Activated T-cell treated with anti-CD3 and anti-CD28 coated beads, Interleukin-2, amount 50 U/mL, for 48 hours (primary cell): ENCODE measurements around the gene PDGFD.
"Not testable (repeated sequence)": the region's sequence is repeated elsewhere in the genome, so short reads cannot be mapped to it uniquely, and the experiment has no call there.

ENCODE experiments used
- DNase-seq, 2 experiments: peaks; one replicate each; pipeline ENCODE4 v3.0.0-alpha.2; 2020

Gene PDGFD

DNA sequence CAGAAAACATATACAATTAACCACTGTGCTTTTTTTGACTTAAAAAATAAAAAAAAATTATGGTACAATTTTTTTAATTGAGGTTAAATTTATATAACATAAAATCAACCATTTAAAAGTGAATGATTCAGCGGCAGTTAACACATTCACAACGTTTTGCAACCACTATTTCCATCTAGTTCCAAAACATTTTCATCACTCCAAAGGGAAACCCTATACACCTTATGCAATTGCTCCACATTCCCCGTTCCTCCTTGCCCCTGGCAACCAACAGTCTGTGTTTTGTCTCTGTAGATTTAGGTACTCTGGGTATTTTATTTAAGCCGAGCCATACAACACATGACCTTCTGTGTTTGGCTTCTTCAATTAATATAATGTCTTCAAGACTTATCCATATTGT is 112.2 kb downstream of the PDGFD start:
- DNase-seq = no peak

DNA sequence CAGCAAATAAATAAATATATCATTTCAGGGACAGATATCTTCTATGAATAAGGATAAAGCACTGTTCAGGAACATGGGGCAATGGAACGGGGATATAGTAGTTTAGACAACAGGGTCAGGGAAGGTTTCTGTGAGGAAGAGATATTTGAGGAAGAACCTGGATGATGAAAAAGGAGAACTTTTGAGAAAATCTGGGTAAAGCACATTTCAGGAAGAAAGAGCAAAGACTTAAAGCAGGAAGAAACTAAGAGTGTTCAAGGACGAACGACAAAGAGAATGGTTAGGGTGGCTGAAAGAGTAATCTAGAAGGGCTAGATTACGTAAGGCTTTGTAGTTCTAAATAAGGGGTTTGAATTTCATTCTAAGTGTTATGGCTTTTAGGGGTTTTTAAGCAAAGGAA is 114.8 kb downstream of the PDGFD start:
- no peak for DNase-seq

- DNase-seq = not testable (repeated sequence)
Measured at GRCh38 chr11:104046858-104047257, 117.1 kb downstream of the PDGFD start.

DNA sequence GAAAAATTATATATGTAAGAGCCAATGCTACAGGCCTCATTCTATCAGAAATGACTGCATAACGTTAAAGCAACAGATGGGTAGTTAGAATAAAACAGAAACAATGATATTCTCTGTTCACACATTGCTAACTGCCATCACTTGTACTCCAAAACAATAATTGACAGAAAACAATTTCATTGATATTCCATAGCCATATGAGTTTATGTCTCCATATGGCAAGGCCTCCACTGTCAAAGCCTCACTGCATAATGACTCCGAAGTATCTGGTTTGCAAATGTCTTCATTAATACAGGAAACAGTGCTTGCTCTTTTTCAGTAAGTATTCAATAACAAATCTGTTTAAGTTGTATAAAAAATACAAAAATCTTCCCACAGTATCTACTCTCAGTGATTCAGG is 117.6 kb downstream of the PDGFD start:
- no peak for DNase-seq

GRCh38 chr11:104043678-104044239 is 120.2 kb downstream of the PDGFD start:
- no peak for DNase-seq

- no peak for DNase-seq
Measured at GRCh38 chr11:104043142-104043541, 120.8 kb downstream of the PDGFD start.

DNA sequence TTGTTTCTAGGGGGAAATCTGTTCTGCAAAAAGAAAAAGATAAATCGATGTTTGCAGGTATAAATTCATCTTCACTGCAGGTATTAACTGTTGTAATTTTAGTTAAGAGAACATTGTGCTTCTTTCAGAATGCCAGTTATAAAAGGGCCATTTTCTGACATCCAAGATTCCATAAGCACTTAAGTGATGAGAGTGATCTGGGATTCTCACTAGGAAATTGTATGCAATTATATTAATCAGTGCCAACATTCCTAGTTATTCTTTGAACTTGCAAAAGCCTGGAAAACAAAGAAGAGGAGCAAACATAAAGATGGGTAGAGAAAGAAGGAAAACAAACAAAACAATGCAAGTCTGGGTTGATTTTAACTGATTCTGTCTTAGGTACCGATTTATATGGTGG is 122.2 kb downstream of the PDGFD start:
- no peak for DNase-seq

DNA sequence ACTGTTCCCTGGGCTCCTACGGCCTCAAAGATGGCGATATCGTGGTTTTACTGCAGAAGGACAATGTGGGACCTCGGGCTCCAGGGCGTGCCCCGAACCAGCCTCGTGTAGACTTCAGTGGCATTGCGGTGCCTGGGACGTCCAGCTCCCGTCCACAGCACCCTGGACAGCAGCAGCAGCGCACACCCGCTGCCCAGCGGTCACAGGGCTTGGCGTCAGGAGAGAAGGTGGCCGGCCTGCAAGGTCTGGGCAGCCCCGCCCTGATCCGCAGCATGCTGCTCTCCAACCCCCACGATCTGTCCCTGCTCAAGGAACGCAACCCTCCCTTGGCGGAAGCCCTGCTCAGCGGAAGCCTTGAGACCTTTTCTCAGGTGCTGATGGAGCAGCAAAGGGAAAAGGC is 127.0 kb downstream of the PDGFD start:
- DNase-seq = no peak

DNA sequence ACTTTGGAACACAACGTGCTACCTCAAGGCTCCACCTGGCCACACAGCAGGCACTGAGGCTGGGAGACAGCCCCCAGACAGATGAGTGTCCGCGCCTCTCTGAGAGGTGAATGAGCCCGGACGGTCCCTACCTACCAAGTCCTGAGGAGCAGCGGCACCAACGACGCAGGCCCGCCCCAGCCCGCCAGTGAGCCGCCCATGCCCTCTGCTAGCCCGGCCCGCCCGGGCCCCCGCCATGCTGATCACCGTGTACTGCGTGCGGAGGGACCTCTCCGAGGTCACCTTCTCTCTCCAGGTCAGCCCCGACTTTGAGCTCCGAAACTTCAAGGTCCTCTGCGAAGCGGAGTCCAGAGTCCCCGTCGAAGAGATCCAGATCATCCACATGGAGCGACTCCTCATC is 127.4 kb downstream of the PDGFD start, which contains the start of gene DDI1:
Gene DDI1, plus strand, starts transcription at position 53 of the 400 bp plus-strand sequence. Its CDS starts 183 bp downstream, at position 236.
- DNase-seq = no peak

GRCh38 chr11:104033561-104033960 is 130.4 kb downstream of the PDGFD start:
- no peak for DNase-seq

DNA sequence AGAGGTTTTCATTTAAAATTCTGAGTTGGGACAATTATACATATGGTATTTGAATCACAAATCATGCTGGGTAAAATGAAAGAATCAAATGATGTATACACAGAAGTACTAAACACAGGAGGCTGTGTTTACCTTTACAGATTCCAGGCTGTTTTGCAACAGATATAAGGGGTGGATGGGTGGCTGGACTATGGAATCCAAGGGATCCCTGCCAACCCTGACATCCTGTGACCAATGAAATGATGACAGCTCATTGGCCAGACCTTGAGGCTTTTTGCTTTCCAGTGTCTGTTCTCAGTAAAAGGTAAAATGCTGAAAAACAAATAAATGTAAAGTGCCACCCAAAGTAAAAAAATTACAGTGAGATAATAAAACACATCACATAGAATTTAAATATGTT is 130.8 kb downstream of the PDGFD start:
- DNase-seq = no peak

DNA sequence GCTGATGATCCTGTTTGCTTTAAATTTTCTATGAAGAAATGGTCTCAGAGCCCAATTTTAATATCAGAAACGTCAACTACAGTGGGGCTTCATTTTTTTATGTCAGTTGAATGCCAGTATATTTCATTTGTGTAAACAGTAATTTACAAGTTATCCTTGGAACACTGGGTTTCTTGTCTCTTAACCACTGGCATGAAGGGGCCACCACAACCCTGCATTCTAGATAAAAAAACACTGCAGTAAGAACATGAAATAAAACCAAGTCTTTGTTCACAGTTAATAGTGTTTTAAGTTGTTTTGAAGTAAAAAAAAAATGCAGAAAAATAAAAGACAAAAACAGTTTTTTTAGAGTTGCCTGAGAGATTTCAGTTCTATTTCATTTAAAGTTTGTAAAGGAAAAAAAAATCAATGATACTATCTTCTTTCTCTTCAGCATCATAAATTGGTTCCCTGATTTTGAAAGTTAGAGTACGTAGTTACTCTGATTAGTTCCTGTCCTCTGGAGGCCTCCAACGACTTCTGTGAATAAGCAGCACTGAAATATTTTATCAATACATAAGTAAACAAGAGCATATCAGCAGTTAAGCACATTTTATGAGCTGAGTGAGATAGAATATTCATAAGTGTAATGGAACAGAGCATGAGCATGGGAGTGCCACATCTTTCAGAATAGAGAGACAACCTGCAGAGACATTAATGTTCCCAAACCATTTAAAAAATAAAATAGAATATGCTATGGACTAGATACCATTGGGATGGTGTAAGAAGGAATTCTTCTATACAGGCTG is 135.3 kb downstream of the PDGFD start:
- DNase-seq = no peak

DNA sequence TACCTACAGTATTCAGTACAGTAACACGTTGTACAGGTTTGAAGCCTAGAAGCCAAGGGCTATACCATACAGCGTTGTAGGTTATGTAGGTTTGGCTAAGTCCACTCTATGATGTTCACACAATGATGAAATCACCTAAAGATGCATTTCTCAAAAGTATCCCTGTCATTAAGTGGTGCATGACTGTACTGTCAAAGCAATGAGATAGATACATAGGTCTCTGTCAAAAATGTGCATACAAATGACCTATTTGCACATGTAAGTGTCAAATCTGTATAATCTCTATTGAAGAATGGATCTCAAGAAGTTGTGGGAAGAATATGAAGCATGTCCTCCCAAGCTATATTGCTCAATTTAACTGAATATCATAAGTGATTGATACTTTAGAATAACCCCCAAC is 139.4 kb downstream of the PDGFD start:
- no peak for DNase-seq

- no peak for DNase-seq
Measured at GRCh38 chr11:104015649-104016415, 148.1 kb downstream of the PDGFD start.

- no peak for DNase-seq
Measured at GRCh38 chr11:104011044-104011443, 152.9 kb downstream of the PDGFD start.

GRCh38 chr11:104009744-104010143 is 154.2 kb downstream of the PDGFD start:
- DNase-seq = no peak

GRCh38 chr11:104005234-104005855 is 158.6 kb downstream of the PDGFD start:
- no peak for DNase-seq

DNA sequence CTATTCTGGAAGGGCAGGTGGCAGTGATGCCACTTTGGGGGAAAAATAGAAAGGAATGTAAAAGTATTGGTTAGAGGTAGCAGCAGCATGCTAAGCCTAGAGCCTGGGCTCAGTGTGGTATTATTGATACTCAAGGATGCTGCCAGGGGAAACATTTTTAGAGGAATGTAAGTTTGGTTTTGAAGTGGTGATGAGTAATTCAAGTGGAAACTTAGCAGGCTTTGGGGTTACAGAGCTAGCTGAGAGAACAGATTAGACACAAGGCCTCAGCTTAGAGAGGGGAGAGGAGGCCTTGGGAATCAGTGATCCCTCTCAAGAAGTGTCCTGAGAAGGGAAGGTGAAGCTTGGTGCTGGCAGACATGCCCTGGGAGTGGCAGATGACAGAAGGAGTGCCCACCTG is 160.5 kb downstream of the PDGFD start:
- no peak for DNase-seq

GRCh38 chr11:104001561-104002056 is 162.3 kb downstream of the PDGFD start:
- DNase-seq = no peak

DNA sequence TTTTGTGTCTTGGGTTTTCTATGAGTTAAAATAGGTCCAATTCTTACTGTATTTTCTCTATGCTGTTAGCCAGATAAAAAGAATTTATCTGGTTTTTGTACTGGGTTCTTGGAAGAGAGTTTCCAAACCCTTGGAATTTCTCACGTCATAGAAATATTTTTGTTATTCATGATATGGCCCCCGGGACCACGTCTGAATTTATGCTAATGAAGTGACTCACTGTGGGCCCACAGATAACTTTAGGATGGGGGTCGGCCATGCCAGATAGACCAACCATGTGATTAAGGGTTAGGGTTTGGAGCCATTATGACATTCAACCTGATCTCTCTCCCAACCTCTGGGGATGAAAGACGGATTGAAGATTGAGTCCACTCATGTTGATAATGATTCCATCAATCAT is 163.1 kb downstream of the PDGFD start:
- DNase-seq = no peak

DNA sequence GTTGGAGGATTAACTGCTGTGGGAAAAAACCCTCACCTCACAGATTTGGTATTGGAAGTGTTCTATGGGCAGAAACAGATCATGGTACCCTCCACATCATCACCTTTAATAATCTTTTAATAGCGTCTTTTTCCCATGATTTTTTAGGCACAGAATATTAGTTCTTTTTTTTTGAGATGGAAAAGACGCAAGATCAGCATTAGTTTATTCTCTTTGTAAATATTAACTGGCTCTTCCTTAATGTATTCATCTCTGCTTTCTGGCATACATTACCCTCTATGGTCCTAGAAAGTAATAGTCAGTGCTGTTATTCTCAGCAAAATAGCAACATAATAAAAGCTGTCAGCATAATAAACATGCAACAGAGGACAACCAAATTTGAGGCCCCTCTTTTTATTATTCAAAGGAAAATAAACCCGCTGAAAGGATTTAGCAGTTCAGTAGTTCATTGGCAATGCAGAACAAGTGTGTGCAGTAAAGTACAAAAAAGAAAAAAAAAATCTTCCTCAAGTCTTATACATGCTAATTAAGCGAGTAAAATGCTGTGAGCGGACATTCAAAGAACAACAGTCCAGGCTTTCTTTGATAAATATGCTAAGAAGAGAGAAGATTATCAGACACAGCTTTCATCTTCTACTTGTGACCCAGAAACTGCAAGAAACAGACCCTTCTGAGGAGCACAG is 165.0 kb downstream of the PDGFD start:
- no peak for DNase-seq

- DNase-seq = no peak
Measured at GRCh38 chr11:103997082-103997481, 166.9 kb downstream of the PDGFD start.

DNA sequence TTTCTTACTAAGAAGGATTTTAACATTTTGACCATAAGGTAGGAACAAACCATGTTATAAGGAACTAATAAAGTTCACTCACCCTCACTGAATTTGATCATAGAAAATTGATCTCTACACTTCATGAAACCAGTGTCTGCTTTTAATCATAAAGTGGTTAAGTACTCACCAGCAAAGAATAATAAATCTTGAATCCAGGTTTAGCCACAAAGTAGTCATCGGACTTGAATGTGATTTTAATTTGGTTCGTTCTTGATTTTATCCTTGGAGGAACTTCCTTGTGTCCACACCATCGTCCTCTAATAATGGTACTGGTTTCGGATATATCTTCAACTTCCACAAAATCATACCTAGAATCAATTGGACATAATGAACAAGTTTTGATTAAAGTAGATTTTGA is 168.1 kb downstream of the PDGFD start:
- no peak for DNase-seq
